Measurements from ENCODE around the gene NUTM2F. TPM values are rescaled to one million over a fixed set of nuclear protein-coding genes. Genes with fewer than 3 reads are reported as not detected.
A peak's percentile ranks its signal among the peaks of the same experiment; 100 is the strongest.
"Not testable (repeated sequence)": the region's sequence is repeated elsewhere in the genome, so short reads cannot be mapped to it uniquely, and the experiment has no call there.

Gene NUTM2F
- total RNA-seq = not detected

- H3K36me3 Mint-ChIP-seq (ENCODE audit: low read depth) = not testable (repeated sequence)
Measured at GRCh38 chr9:94328544-94328943, at the start of gene NUTM2F. Gene NUTM2F (minus strand): TSS chr9:94328644. CDS start chr9:94328623, 21 bp downstream.

GRCh38 chr9:94375197-94375596 lies 46.8 kb upstream of the NUTM2F start:
- Mint-ChIP-seq H3K27ac (peak overlapping the region; percentile 88), H3K4me3 (peak overlapping the region; percentile 82), H3K4me1 (peaks cover 15% of the 10 kb centered on the region)
- H3K27me3 Mint-ChIP-seq; H3K36me3 Mint-ChIP-seq (ENCODE audit: low read depth); CTCF ChIA-PET; POLR2A ChIA-PET; H3K9me3 Mint-ChIP-seq: not testable (repeated sequence)
- DNase-seq = peak; percentile 17

More at GRCh38 chr9:94328544-94328943, at the start of gene NUTM2F:
- H3K4me3 Mint-ChIP-seq, POLR2A ChIA-PET, H3K27ac Mint-ChIP-seq, H3K4me1 Mint-ChIP-seq, H3K27me3 Mint-ChIP-seq, H3K9me3 Mint-ChIP-seq, DNase-seq, CTCF ChIA-PET: not testable (repeated sequence)

GRCh38 chr9:94374176-94375056 lies 46.0 kb upstream of the NUTM2F start:
- CTCF ChIA-PET = interaction anchor here (0.6 kb wide), 1 partner anchor 228 kb away, joined by 3 read pairs; no protein-coding TSS in a partner anchor
- H3K9me3 Mint-ChIP-seq; H3K27me3 Mint-ChIP-seq; H3K36me3 Mint-ChIP-seq (ENCODE audit: low read depth): not testable (repeated sequence)
- peak; percentile 92 for DNase-seq
- Mint-ChIP-seq H3K27ac (peak overlapping the region; percentile 88), H3K4me3 (peak overlapping the region; percentile 82), H3K4me1 (peaks cover 15% of the 10 kb centered on the region)
- POLR2A ChIA-PET = interaction anchor here (0.8 kb wide), 1 partner anchor 208 kb away, joined by 4 read pairs; no protein-coding TSS in a partner anchor

GRCh38 chr9:94373779-94374175 lies 45.3 kb upstream of the NUTM2F start:
- DNase-seq; H3K9me3 Mint-ChIP-seq; H3K36me3 Mint-ChIP-seq (ENCODE audit: low read depth); H3K27me3 Mint-ChIP-seq: not testable (repeated sequence)
- peak overlapping the region; percentile 80 for H3K4me3 Mint-ChIP-seq
- ChIA-PET POLR2A (interaction anchor here (0.8 kb wide), 1 partner anchor 208 kb away, joined by 4 read pairs; no protein-coding TSS in a partner anchor), CTCF (interaction anchor here (0.6 kb wide), 1 partner anchor 228 kb away, joined by 3 read pairs; no protein-coding TSS in a partner anchor)
- H3K4me1 Mint-ChIP-seq = peaks cover 15% of the 10 kb centered on the region
- peak overlapping the region; percentile 79 for H3K27ac Mint-ChIP-seq

- H3K4me1 Mint-ChIP-seq; POLR2A ChIA-PET; H3K27ac Mint-ChIP-seq; DNase-seq; CTCF ChIA-PET; H3K9me3 Mint-ChIP-seq; H3K27me3 Mint-ChIP-seq; H3K36me3 Mint-ChIP-seq (ENCODE audit: low read depth); H3K4me3 Mint-ChIP-seq: not testable (repeated sequence)
Measured at GRCh38 chr9:94370266-94370665, 41.8 kb upstream of the NUTM2F start.

GRCh38 chr9:94364093-94364614 lies 35.7 kb upstream of the NUTM2F start:
- POLR2A ChIA-PET; DNase-seq; H3K4me3 Mint-ChIP-seq; H3K9me3 Mint-ChIP-seq; H3K36me3 Mint-ChIP-seq (ENCODE audit: low read depth); CTCF ChIA-PET; H3K27me3 Mint-ChIP-seq; H3K27ac Mint-ChIP-seq; H3K4me1 Mint-ChIP-seq: not testable (repeated sequence)

GRCh38 chr9:94357158-94357557 lies 28.7 kb upstream of the NUTM2F start:
- H3K27ac Mint-ChIP-seq; H3K9me3 Mint-ChIP-seq; DNase-seq; POLR2A ChIA-PET; H3K27me3 Mint-ChIP-seq; H3K4me1 Mint-ChIP-seq; CTCF ChIA-PET; H3K36me3 Mint-ChIP-seq (ENCODE audit: low read depth); H3K4me3 Mint-ChIP-seq: not testable (repeated sequence)

- H3K9me3 Mint-ChIP-seq; DNase-seq; H3K4me1 Mint-ChIP-seq; H3K4me3 Mint-ChIP-seq; H3K27ac Mint-ChIP-seq; POLR2A ChIA-PET; H3K27me3 Mint-ChIP-seq; CTCF ChIA-PET; H3K36me3 Mint-ChIP-seq (ENCODE audit: low read depth): not testable (repeated sequence)
Measured at GRCh38 chr9:94351901-94352723, 23.7 kb upstream of the NUTM2F start.

GRCh38 chr9:94348754-94349153 lies 20.3 kb upstream of the NUTM2F start:
- CTCF ChIA-PET; H3K9me3 Mint-ChIP-seq; POLR2A ChIA-PET; H3K4me1 Mint-ChIP-seq; DNase-seq; H3K27ac Mint-ChIP-seq; H3K4me3 Mint-ChIP-seq; H3K36me3 Mint-ChIP-seq (ENCODE audit: low read depth); H3K27me3 Mint-ChIP-seq: not testable (repeated sequence)

GRCh38 chr9:94347451-94347850 lies 19.0 kb upstream of the NUTM2F start:
- H3K4me3 Mint-ChIP-seq; H3K27me3 Mint-ChIP-seq; H3K4me1 Mint-ChIP-seq; POLR2A ChIA-PET; H3K9me3 Mint-ChIP-seq; H3K36me3 Mint-ChIP-seq (ENCODE audit: low read depth); H3K27ac Mint-ChIP-seq; DNase-seq; CTCF ChIA-PET: not testable (repeated sequence)

GRCh38 chr9:94341703-94342102 lies 13.3 kb upstream of the NUTM2F start:
- H3K4me1 Mint-ChIP-seq; H3K27ac Mint-ChIP-seq; CTCF ChIA-PET; H3K9me3 Mint-ChIP-seq; DNase-seq; POLR2A ChIA-PET; H3K4me3 Mint-ChIP-seq; H3K27me3 Mint-ChIP-seq; H3K36me3 Mint-ChIP-seq (ENCODE audit: low read depth): not testable (repeated sequence)

- H3K4me1 Mint-ChIP-seq; DNase-seq; H3K27me3 Mint-ChIP-seq; CTCF ChIA-PET; H3K27ac Mint-ChIP-seq; H3K9me3 Mint-ChIP-seq; POLR2A ChIA-PET; H3K4me3 Mint-ChIP-seq; H3K36me3 Mint-ChIP-seq (ENCODE audit: low read depth): not testable (repeated sequence)
Measured at GRCh38 chr9:94340750-94341149, 12.3 kb upstream of the NUTM2F start.

GRCh38 chr9:94339657-94340056 lies 11.2 kb upstream of the NUTM2F start:
- H3K27ac Mint-ChIP-seq; H3K27me3 Mint-ChIP-seq; CTCF ChIA-PET; POLR2A ChIA-PET; H3K36me3 Mint-ChIP-seq (ENCODE audit: low read depth); H3K9me3 Mint-ChIP-seq; DNase-seq; H3K4me3 Mint-ChIP-seq; H3K4me1 Mint-ChIP-seq: not testable (repeated sequence)
